ENCODE data around the gene ATP6V0D1. TPM values are rescaled to one million over a fixed set of nuclear protein-coding genes. Genes with fewer than 3 reads are reported as not detected.
"Not testable (repeated sequence)": the region's sequence is repeated elsewhere in the genome, so short reads cannot be mapped to it uniquely, and the experiment has no call there.

Gene ATP6V0D1
- total and polyA plus RNA-seq, 8 donors, result 17.4 to 54.0 (median 32.3) TPM

DNA sequence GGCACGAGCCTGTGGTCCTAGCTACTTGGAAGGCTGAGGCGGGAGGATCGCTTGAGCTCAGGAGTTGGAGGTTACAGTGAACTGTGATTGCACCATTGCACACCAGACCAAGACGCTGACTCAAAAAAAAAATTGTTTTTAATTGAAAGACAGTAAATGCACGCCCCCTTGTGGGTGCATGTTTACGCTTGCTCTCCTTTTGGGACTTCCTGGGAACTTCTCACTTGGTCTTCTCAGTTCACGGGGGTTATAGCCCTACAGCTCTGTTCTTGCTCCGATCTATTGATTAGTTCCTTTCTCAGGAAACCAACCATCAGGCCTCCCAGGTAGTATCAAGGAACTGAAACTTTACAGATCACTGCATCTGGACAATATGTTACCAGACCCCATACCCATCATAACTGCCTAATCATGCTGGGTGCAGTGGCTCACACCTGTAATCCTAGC, 33.4 kb upstream of the ATP6V0D1 start:
- Histone ChIP-seq H3K27me3 (no peaks in the 10 kb centered on the region), H3K4me3 (no peak overlapping the region), H3K4me1 (no peaks in the 10 kb centered on the region), H3K27ac (no peak overlapping the region), H3K36me3 (no peaks in the 10 kb centered on the region), H3K9me3 (no peaks in the 10 kb centered on the region)
- DNase-seq, result peak in 5 of 6 donors; percentile 61 to 78 (median 75)
- TF ChIP-seq, protein P1, sequence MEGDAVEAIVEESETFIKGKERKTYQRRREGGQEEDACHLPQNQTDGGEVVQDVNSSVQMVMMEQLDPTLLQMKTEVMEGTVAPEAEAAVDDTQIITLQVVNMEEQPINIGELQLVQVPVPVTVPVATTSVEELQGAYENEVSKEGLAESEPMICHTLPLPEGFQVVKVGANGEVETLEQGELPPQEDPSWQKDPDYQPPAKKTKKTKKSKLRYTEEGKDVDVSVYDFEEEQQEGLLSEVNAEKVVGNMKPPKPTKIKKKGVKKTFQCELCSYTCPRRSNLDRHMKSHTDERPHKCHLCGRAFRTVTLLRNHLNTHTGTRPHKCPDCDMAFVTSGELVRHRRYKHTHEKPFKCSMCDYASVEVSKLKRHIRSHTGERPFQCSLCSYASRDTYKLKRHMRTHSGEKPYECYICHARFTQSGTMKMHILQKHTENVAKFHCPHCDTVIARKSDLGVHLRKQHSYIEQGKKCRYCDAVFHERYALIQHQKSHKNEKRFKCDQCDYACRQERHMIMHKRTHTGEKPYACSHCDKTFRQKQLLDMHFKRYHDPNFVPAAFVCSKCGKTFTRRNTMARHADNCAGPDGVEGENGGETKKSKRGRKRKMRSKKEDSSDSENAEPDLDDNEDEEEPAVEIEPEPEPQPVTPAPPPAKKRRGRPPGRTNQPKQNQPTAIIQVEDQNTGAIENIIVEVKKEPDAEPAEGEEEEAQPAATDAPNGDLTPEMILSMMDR (IDR thresholded peaks at IDR 0.05), result peak; percentile 37 to 52 (median 48)
- no peak for FAIRE-seq
- 3 to 7% methylated on average over 8 of the region's 8 CpGs for WGBS, 2 donors
- intact Hi-C loops (cut with DNase I), result no loop called here
- peak; percentile 65 to 94 (median 86) for ATAC-seq

DNA sequence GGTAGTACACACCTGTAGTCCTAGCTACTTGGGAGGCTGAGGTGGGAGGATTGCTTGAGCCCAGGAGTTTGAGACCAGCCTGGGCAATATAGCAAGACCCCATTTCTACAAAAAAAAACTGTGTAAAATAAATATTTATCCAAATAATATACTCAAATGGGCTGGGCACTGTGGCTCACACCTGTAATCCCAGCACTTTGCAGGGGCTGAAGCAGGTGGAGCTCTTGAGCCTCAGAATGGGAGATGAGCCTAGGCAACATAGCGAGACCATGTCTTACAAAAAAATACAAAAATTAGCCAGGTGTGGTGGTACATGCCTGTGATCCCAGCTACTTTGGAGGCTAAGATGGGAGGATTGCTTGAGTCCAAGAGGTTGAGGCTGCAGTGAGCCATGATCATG, 32.9 kb upstream of the ATP6V0D1 start:
- DNase-seq; H3K4me3 ChIP-seq; H3K36me3 ChIP-seq; FAIRE-seq; H3K9me3 ChIP-seq; H3K4me1 ChIP-seq; H3K27me3 ChIP-seq; H3K27ac ChIP-seq; intact Hi-C loops (cut with DNase I): not testable (repeated sequence)
- 94 to 96% methylated on average over 1 of the region's 1 CpG for WGBS, 2 donors
- peak in 1 of 4 donors; percentile 9 for ATAC-seq

DNA sequence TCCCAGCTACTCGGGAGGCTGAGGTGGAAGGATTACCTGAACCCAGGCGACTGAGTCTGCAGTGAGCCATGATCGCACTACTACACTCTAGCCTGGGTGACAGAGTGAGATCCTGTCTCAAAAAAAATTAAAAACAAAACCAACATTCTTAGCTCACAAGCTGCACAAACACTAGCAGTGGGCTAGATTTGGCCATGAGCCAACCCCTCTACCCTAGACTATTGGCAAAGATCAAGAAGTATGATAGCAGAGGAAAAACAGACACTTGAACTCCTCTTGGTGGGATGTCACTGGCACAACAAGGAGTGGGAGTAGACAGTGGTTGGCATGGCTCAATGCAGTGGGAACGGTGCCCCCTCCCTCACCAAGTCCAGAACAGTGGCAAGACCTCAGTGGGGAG, 28.1 kb upstream of the ATP6V0D1 start:
- TF ChIP-seq, protein P1 (IDR thresholded peaks at IDR 0.05), result no peak
- intact Hi-C loops (cut with DNase I), result no loop called here
- no peak for ATAC-seq

DNA sequence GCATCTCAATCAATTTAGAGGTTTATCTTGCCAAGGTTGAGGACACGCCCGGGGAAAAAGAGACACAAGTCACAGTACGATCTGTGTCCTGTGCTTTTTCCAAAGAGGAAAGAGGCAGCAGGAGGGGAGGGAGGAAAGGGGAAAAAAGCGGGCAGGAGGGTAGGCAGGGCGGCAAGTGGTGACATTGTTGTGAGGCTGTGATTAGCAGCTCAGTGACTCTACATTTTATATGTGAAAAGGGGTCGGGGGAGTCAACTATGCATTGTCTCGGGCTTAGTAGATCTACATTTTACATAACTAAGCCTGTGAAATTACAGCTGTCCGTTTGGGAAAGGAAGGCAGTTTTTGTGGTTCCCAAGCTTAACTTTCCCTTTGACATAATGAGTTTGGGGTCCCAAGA, 25.5 kb upstream of the ATP6V0D1 start:
- Histone ChIP-seq H3K27ac (no peak overlapping the region), H3K4me1 (no peaks in the 10 kb centered on the region), H3K36me3 (no peaks in the 10 kb centered on the region), H3K27me3 (no peaks in the 10 kb centered on the region), H3K9me3 (no peaks in the 10 kb centered on the region), H3K4me3 (no peak overlapping the region)
- DNase-seq (no peak), ATAC-seq (no peak), FAIRE-seq (no peak)
- WGBS, 2 donors, result 63 to 73% methylated on average over 8 of the region's 8 CpGs
- intact Hi-C loops (cut with DNase I), result no loop called here
- TF ChIP-seq, protein P1 (IDR thresholded peaks at IDR 0.05), result no peak

More for the DNA sequence above, 28.1 kb upstream of the ATP6V0D1 start:
- DNase-seq (no peak), FAIRE-seq (no peak)
- no peaks in the 10 kb centered on the region for H3K9me3 ChIP-seq
- WGBS, 2 donors, result 86 to 92% methylated on average over 4 of the region's 4 CpGs
- no peaks in the 10 kb centered on the region for H3K4me1 ChIP-seq
- no peaks in the 10 kb centered on the region for H3K27me3 ChIP-seq
- H3K36me3 ChIP-seq, result no peaks in the 10 kb centered on the region
- H3K4me3 ChIP-seq, result no peak overlapping the region
- H3K27ac ChIP-seq, result no peak overlapping the region

DNA sequence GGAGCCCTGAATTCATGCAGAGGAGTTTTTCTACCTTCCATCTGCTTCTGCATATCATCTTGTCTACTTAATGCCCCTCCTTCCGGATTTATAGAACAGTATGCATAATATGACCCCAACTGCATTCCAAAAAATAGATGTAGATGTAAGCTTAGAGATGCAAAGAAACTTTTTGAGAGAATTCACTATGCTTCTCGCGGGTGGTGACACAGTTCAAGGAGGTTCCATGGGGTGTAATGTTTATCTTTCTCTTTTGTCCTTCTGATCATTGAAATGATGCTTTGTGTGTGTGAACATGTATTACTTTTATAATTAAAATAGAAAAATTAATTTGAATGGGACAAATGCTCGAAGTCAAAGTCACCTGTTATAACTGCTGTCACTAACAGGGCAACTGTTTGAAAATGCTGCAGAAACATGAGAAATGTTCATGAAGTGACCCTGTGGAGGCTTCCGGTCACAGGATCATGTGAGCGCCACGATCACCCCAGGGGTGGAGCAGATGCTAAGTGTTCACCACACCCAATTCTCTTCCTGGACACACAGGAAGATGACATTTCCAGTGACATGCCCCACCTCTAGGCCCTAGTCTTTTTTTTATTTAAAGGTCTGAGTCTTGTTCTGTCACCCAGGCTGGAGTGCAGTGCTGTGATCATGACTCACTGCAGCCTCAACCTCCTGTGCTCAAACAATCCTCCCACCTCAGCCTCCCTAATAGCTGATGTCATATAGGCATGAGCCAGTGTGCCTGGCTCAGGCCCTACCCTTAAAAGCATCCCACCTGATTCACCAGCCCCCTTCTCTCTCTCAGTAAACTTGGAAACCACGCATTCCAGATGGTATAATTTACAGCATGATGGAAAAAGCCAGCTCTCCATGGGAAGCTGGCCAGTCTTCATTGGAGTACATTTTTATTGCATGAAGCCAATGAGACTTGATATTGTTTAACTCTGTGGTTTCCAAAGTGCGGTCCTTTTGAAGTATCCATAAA, 23.4 kb upstream of the ATP6V0D1 start:
- intact Hi-C loops (cut with DNase I), result no loop called here
- Histone ChIP-seq H3K9me3 (no peaks in the 10 kb centered on the region), H3K36me3 (no peaks in the 10 kb centered on the region), H3K27me3 (no peaks in the 10 kb centered on the region), H3K4me3 (no peak overlapping the region), H3K4me1 (no peaks in the 10 kb centered on the region), H3K27ac (no peak overlapping the region)
- peak in 3 of 4 donors; percentile 34 to 65 (median 56) for ATAC-seq
- FAIRE-seq, result no peak
- 80 to 81% methylated on average over 9 of the region's 9 CpGs for WGBS, 2 donors
- no peak for DNase-seq
- TF ChIP-seq, protein P1 (IDR thresholded peaks at IDR 0.05), result no peak

Measured in pancreas (tissue), 10 donors.